T1000 (cell line): ENCODE results near the gene DISP3.
"Not testable (repeated sequence)": the region's sequence is repeated elsewhere in the genome, so short reads cannot be mapped to it uniquely, and the experiment has no call there.

Source experiments
- DNase-seq: peaks from one replicate; lab custom pipeline; 2025; ENCODE audit warnings: mixed read lengths; lab: John Stamatoyannopoulos, UW

The DISP3 gene

DNA sequence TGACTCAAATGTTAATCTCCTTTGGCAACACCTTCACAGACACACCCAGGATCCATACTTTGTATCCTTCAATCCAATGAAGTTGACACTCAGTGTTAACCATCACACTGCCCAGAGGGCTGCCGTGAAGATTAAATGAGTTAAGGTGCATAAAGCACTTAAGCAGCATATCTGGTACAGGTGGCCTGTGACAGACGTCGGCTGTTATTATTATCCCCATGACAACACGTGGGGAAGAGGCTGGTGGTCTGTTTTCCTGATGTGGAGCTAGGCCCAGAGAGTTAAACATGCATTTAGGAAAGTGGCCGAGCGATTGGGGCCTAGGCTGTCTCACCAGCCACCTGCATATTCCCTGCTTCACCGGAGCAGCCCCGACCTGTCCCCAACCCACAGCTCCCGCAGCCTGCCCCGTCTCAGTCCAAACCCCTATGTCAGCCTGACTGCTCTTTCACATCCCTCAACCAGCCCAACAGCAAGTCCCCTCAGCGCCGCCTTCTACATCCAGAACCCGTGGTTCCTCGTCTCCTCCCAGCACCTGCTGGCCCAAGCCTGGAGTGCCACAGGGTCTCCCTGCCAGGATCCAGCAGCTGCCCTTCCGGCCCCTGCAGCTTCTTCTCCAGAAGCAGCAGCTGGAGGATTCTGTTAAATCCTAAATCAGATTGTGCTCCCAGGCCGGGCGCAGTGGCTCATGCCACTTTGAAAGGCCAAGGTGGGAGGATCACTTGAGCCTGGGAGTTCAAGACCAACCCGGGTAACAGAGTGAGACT lies 97.3 kb downstream of the DISP3 start:
- no peak for DNase-seq

DNA sequence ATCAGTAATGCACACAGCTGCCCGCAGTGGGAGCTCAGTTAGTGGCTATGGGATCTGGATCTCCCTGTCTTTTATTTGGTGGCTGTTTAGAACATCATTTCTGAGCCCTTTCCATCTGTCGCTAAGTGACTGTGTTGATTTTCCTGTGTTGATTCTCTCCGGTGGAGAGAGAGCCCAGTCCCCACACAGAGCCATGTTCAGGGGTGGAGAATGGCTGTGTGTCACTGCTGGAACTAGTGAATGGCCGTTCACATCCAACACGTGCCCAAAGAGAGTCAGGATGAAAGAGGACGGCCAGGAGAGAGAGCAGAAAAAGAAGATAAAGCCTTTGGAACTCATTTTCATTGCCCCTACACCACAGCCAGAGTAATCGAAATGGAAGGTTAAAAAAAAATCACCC lies 99.0 kb downstream of the DISP3 start:
- no peak for DNase-seq

DNA sequence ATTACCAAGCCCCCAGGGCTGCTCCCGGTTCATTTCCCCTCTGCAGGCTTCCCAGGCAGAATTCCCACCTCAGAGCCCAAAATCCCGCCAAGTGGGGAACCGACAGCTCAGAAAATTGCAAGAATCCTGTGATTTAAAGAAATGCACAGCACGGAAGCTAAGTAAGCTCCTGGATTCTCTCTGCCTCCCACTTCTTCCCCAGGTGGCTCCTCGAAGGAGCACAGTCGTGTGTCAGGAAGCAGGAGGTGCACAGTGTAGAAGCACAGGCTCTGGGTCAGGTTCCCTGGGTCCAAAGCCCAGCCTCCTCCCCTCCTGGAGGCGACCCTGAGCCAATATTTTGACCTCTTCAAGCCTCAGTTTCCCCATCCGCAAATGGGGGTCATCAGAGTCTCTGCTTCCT lies 100.6 kb downstream of the DISP3 start:
- DNase-seq, result no peak

DNA sequence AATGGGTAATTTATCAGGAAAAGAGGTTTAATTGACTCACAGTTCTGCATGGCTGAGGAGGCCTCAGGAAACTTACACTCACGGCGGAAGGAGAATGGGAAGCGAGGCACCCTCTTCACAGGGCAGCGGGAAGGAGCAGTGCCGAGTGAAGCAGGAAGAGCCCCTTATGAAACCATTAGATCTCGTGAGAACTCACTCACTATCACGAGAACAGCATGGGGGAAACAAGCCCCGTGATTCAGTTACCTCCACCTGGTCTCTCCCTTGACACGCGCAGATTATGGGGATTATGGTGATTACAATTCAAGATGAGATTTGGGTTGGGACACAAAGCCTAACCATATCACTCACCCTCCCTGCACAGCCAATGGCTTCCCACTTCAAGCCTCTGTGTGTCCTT lies 101.1 kb downstream of the DISP3 start:
- DNase-seq, result not testable (repeated sequence)

DNA sequence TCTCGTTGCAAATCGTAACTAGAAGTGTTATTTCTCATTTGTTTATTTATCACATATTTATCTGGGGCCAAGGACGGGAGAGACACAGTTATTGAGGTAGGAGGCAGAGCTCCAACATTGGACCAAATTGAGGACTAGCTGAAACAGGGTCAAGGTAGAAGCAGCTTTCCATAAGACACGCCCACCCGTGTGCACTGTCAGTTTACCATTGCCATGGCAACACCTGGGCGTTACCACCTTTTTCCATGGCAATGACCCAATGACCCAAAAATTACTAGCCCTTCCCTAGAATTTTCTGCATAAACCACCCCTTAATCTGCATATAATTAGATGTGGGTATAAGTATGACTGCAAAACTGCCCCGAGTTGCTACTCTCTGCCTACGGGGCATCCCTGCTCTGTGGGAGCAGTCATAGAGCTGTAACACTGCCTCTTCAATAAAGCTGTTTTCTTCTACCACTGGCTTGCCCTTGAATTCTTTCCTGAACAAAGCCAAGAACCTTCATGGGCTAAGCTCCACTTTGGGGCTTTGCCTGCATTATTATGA lies 102.6 kb downstream of the DISP3 start:
- DNase-seq, result no peak

GRCh38 chr1:11585389-11585788 lies 106.4 kb downstream of the DISP3 start:
- DNase-seq, result no peak
